Measurements from ENCODE around the gene BARX2.

The BARX2 gene

GRCh38 chr11:129402206-129403171 lies 26.8 kb downstream of the BARX2 start:
- DNase-seq (ENCODE audit: low read depth in 2 of 2): no peak

GRCh38 chr11:129404731-129405130 lies 29.1 kb downstream of the BARX2 start:
- no peak for DNase-seq (ENCODE audit: low read depth in 2 of 2)

- DNase-seq (ENCODE audit: low read depth in 2 of 2): no peak
These were observed 33.3 kb downstream of the BARX2 start for GRCh38 chr11:129408865-129409444.

GRCh38 chr11:129410395-129410960 lies 34.8 kb downstream of the BARX2 start:
- DNase-seq (ENCODE audit: low read depth in 2 of 2): no peak

- no peak for DNase-seq (ENCODE audit: low read depth in 2 of 2)
These were observed 36.8 kb downstream of the BARX2 start for GRCh38 chr11:129412494-129412893.

- no peak for DNase-seq (ENCODE audit: low read depth in 2 of 2)
These were observed 38.7 kb downstream of the BARX2 start for GRCh38 chr11:129414144-129414872.

GRCh38 chr11:129416080-129416820 lies 40.6 kb downstream of the BARX2 start:
- DNase-seq (ENCODE audit: low read depth in 2 of 2): no peak

- DNase-seq (ENCODE audit: low read depth in 2 of 2): no peak
These were observed 41.8 kb downstream of the BARX2 start for GRCh38 chr11:129417458-129417857.

- DNase-seq (ENCODE audit: low read depth in 2 of 2): no peak
These were observed 42.4 kb downstream of the BARX2 start for GRCh38 chr11:129418039-129418438.

GRCh38 chr11:129419386-129419785 lies 43.7 kb downstream of the BARX2 start:
- DNase-seq (ENCODE audit: low read depth in 2 of 2): no peak

- DNase-seq (ENCODE audit: low read depth in 2 of 2): no peak
These were observed 47.8 kb downstream of the BARX2 start for GRCh38 chr11:129423426-129423825.

- DNase-seq (ENCODE audit: low read depth in 2 of 2): no peak
These were observed 49.6 kb downstream of the BARX2 start for GRCh38 chr11:129425214-129425613.

GRCh38 chr11:129426038-129426437 lies 50.4 kb downstream of the BARX2 start:
- DNase-seq (ENCODE audit: low read depth in 2 of 2): no peak

- DNase-seq (ENCODE audit: low read depth in 2 of 2): no peak
These were observed 51.1 kb downstream of the BARX2 start for GRCh38 chr11:129426776-129427175.

- no peak for DNase-seq (ENCODE audit: low read depth in 2 of 2)
These were observed 51.7 kb downstream of the BARX2 start for GRCh38 chr11:129427376-129427775.

GRCh38 chr11:129427816-129428406 lies 52.3 kb downstream of the BARX2 start:
- DNase-seq (ENCODE audit: low read depth in 2 of 2): no peak

GRCh38 chr11:129428557-129428956 lies 52.9 kb downstream of the BARX2 start:
- no peak for DNase-seq (ENCODE audit: low read depth in 2 of 2)

- no peak for DNase-seq (ENCODE audit: low read depth in 2 of 2)
These were observed 59.2 kb downstream of the BARX2 start for GRCh38 chr11:129434641-129435498.

- no peak for DNase-seq (ENCODE audit: low read depth in 2 of 2)
These were observed 60.0 kb downstream of the BARX2 start for GRCh38 chr11:129435499-129436245.
